GM10847 (cell line): Measurements from ENCODE around the gene MYOZ2.

Source experiments
- POLR2A ChIP-seq: IDR thresholded peaks from 2 replicates; pipeline ENCODE4 v1.6.1; 2011; ENCODE audit not compliant: insufficient read length; ENCODE audit errors: extremely low read depth

Gene MYOZ2

DNA sequence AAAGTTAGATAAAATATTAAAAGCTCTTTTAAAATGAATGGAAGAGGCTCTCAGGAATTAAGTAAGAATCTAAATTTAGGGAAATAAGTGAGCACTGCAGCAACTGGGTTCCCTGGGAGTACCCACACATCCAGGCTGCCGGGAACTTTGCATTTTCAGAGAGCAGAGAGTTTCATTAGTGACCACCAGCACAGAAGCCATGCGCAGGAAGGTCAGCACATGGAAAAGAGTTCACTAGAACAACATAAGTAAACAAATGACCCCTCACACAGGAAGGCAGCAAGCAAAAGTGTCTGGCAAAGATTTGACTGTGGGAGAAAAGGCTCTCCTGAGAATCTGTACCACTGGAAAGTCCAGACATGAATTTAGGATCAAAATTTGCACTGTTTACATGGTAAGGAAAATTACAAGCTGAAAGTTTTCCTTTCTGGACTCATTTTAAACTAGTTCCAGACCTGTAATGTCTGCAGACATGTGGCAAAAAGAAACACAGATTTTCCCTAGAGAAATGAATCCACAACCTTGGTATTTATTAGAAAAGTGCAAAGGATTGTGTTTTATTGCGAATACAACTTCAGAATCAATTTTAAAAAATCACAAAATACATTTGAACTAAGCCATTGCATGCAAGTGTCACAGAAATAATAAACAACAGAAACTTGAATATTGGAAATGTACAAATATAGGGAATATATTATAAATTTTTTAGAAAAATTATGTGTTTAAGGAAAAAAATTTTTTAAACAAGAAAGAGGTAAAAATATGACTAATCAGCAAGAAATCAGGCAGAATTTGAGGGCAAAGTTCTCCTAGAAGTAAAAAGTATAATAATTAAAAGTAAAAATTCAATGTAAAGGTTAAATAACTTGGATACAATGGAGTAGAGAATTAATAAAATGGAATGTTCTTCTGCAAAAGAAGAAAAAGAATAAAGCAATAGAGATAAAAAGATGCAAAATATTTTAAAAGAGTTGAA is 18.4 kb upstream of the MYOZ2 start:
- TF ChIP-seq POLR2A = no peak

DNA sequence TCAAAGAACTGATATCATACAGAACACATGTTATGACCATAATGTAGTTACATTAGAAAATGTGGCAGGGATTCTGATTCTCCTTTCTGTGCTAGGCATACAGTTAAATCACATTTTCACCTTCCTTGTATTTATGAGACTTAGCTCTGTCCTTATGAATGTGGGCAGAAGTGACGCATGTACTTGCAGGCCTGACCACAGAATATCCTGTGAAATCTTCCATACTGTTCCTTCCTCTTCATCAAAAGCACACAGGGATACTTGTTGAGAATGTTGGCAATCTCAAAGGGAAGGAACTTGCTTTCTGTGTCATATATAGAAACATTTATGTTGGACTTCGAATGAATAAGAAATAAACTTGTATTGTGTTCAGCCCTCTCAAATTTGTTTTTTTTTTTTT is 17.2 kb upstream of the MYOZ2 start:
- TF ChIP-seq POLR2A = no peak

DNA sequence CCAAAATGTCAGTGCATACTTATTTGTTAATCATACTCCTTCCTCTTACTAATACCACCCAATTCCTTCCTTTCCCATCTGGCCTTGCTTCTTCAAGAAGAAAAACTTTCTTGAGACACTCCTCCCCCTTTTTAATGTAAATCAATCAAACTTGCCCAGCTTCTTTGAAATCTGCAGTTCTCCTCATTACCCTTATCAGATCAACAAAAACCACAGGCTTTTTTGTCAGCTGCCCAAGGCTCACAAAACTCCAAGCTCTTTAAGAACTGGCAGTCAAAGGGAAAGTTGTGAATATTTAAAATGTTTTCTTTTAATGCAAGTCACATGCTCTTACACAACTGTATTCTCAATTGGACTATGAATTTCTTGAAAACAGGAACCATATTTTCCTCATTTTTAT is 11.3 kb upstream of the MYOZ2 start:
- no peak for TF ChIP-seq POLR2A

DNA sequence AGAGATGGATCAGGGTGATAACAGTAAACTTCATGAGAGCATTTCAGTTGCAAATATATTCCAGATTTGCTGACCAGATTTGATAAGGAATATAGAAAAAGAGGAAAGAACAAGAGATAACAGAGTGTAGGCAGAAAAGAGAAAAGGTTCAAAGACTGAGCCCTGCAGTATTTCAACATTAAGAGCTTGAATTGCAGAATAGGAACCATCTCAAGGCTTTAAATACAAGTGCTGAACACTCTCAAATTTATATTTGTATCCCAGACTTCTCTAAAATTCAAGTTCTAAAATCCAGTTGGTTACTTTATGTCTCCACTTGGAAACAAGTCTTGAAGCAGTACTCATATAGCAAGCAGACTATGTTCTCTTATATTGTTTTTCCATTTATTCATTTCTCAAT is 9.7 kb upstream of the MYOZ2 start:
- TF ChIP-seq POLR2A = no peak

- no peak for TF ChIP-seq POLR2A
These were observed 7.5 kb upstream of the MYOZ2 start for GRCh38 chr4:119128148-119128547.

- no peak for TF ChIP-seq POLR2A
These were observed 5.1 kb upstream of the MYOZ2 start for GRCh38 chr4:119130365-119131065.

DNA sequence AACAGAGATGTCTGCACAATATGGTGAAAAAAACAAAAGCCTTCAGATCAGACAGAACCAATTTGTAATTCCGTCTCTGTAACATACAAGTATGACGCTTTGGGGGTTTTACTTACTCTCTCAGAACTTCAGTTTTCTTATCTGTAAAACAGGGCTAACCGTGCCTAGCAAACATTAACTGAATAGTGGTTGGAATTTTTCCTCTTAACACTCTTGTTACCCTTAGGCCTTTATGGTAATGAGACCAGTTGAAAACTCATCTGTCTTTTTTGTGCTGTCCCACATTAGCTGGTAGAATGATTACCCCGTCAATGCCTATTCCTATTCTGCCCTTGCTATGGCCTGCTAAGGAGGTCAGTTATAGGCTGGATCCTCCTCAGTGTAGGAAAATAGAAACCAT is 4.5 kb upstream of the MYOZ2 start:
- no peak for TF ChIP-seq POLR2A

GRCh38 chr4:119132306-119132705 is 3.3 kb upstream of the MYOZ2 start:
- no peak for TF ChIP-seq POLR2A

GRCh38 chr4:119136546-119136945 is 914 bp downstream of the MYOZ2 start:
- TF ChIP-seq POLR2A = no peak

DNA sequence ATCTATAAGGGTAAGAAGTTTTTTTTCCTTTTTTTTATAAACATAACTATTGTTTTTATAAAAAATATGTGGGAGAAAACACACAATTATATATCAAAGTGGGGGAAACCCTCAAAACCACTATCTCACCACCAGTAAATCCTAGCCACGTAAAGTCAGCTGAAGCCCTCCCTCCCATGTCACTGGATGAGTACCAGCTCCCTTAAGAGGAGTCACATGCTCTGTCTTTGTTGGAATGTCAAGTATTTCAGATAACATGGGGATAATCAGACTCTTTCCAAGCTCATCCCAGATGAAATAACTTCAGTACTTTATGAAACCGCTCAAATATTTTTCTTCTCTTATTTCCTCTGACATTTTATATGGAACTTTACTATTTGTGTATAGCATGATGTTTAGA is 2.4 kb downstream of the MYOZ2 start:
- TF ChIP-seq POLR2A = no peak

DNA sequence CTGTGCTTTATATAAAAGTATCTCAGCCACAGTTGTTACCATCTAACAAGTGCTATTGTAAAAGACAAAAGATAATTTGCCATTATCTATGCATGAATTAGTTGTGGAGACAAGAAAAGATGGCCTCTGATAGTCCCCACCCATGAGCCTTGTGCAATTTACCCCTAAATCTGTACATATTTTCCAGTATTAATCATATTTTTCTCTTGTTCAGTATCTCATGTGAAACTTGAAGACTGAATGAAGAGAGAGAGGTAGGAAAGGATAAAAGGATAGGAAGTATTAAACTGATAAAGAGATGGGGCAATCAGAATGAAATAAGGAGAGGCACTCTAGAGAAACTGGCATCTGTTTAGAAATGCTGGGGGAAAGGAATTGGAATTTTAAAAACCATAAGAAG is 3.7 kb downstream of the MYOZ2 start:
- TF ChIP-seq POLR2A = no peak

GRCh38 chr4:119139822-119140252 is 4.2 kb downstream of the MYOZ2 start:
- no peak for TF ChIP-seq POLR2A

DNA sequence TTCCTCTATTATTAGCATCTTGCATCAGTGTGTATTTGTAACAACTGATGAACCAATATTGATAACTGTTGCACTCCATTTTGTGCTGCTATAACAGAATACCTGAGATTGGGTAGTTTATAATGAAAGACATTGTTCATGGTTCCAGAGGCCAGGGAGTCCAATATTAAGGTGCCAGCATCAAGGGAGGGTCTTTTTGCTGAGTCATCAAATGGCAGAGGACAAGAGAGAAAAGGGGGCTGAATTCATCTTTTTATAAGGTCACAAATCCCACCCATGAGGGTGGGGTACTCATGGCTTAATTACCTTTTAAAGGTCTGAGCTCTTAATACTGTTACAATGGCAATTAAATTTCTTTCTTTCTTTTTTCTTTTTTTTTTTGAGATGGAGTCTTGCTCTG is 7.2 kb downstream of the MYOZ2 start:
- TF ChIP-seq POLR2A = no peak

GRCh38 chr4:119149110-119149509 is 13.5 kb downstream of the MYOZ2 start:
- no peak for TF ChIP-seq POLR2A

DNA sequence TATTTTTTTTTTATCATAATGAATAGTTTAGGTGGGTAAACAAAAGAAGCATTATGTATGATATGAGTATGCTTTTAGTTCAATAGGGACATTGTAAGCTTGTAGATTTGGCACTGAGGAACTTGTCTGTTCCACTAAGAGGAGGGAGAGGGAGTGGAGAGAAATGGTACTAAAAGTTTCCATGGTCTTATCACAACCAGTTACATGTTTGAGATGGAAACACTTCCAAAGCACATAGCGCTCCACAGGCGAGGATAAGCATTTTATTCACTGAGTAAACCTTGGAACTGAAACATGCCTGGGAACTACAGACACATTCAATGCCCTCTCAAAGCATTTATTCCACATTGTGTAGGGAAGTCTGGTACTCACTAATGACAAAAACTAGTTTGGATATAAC is 15.5 kb downstream of the MYOZ2 start:
- no peak for TF ChIP-seq POLR2A

- no peak for TF ChIP-seq POLR2A
These were observed 17.1 kb downstream of the MYOZ2 start for GRCh38 chr4:119152741-119153140.
